Adrenal gland (tissue), 12 donors: ENCODE results near the gene CD34. TPM values are rescaled to one million over a fixed set of nuclear protein-coding genes. Genes with fewer than 3 reads are reported as not detected.
A peak's percentile ranks its signal among the peaks of the same experiment; 100 is the strongest.

Source experiments
- DNase-seq, 7 donors: peaks; one replicate each; pipeline ENCODE4 v3.0.0-alpha.2; 2019 to 2020
- H3K27ac ChIP-seq, 5 donors: fragments of 200-600 bp; sonication (generic) in 4 of 5; 1 replicate in 3 of 5; 2 replicates in 2 of 5; pipeline versions ENCODE4 v1.5.1 to v1.8.0; 2016 to 2020; ENCODE audit warnings: mild to moderate bottlenecking in 1 of 5
- H3K27me3 ChIP-seq: fragments of 200-600 bp; 2 replicates; pipeline ENCODE4 v1.8.0; 2021
- H3K36me3 ChIP-seq, 2 donors: fragments of 200-600 bp; replicated peaks in 1 of 2; 1 replicate in 1 of 2; 2 replicates in 1 of 2; pipeline versions ENCODE4 v1.5.1 to v1.8.0; 2018 to 2022
- H3K4me1 ChIP-seq, 2 donors: fragments of 200-600 bp; replicated peaks in 1 of 2; 1 replicate in 1 of 2; 2 replicates in 1 of 2; pipeline versions ENCODE4 v1.5.1 to v1.8.0; 2018 to 2021
- H3K4me3 ChIP-seq, 4 donors: fragments of 200-600 bp; sonication (generic) in 3 of 4; one replicate each; pipeline ENCODE4 v1.5.1; 2016 to 2018
- H3K9me3 ChIP-seq, 3 donors: fragments of 200-600 bp; sonication (generic) in 1 of 3; replicated peaks in 1 of 3; 1 replicate in 2 of 3; 2 replicates in 1 of 3; pipeline versions ENCODE4 v1.5.1 to v1.8.0; 2016 to 2021
- POLR2A ChIP-seq, 2 donors: fragments of 450-650 bp; IDR thresholded peaks; one replicate each; pipeline ENCODE4 v1.6.1; 2017; ENCODE audit warnings: antibody characterized with exemption in 2 of 2, mild to moderate bottlenecking in 2 of 2, moderate library complexity in 1 of 2
- WGBS, 4 donors: extraction: QIAGEN DNeasy Blood & Tissue Kit in 2 of 4; methylation state at CpG; one replicate each; pipeline versions ENCODE4 v1.1.5 to v1.1.7; 2013 to 2017; 5-methylcytosine and 5-hydroxymethylcytosine counted together
- intact Hi-C, 2 donors: fragments of 100-400 bp; cut with DNase I; formaldehyde crosslinking; loops; one replicate each; pipeline versions ENCODE4 v1.14.1 to v1.15.0; 2022 to 2023
- polyA plus RNA-seq, 3 donors: library from polyadenylated mRNA; stranded (reverse); fragments of 200-250 nt in 2 of 3; fragments of 350-450 nt in 1 of 3; fragmentation: Illumina TruSeq in 1 of 3; extraction: RNeasy Lipid Tissue Mini Kit (QIAGEN cat#74804) in 1 of 3; gene quantifications; one replicate each; pipeline ENCODE4 v1.2.3, GENCODE V29; 2013 to 2014
- total RNA-seq, 9 donors: library from RNA; depleted of rRNA in 4 of 9; stranded (reverse); fragments of >200 nt in 4 of 9; fragments of 120-200 nt in 1 of 9; fragmentation: NEBNext Ultra II Directional in 1 of 9; extraction: Animal tissue kit (Norgen Biotek cat#: 25700) in 1 of 9; gene quantifications; one replicate each; pipeline versions ENCODE4 v1.1.0 to v1.2.4, GENCODE V29; 2013 to 2023
- TF ChIP-seq, protein P1 (sequence below), 6 experiments: fragments of 450-650 bp in 4 of 6; fragments of 200-600 bp in 2 of 6; sonication (generic) in 1 of 6; IDR thresholded peaks; 1 replicate in 5 of 6; 2 replicates in 1 of 6; pipeline versions ENCODE4 v1.5.1 to v1.8.0; 2016 to 2021; ENCODE audit warnings: antibody characterized with exemption in 6 of 6, mild to moderate bottlenecking in 2 of 6, moderate library complexity in 1 of 6
- donor health status: healthy with polysubstance abuse.
- donor health status: Bipolar disorder and iron deficiency.
- donor health status: DM: yes; HTN: yes; CAD: no.
- donor health status: DM: no; HTN: no; CAD: no.
- donor health status: DM: no; HTN: no; CAD: no.
- donor health status: DM: yes; HTN: yes; CAD: no.

CD34 gene
- total and polyA plus RNA-seq, 12 donors = 9.0 to 48.6 (median 28.1) TPM

GRCh38 chr1:207903767-207904166, 7.2 kb downstream of the CD34 start:
- Histone ChIP-seq H3K36me3 (no peaks in the 10 kb centered on the region), H3K4me3 (no peak overlapping the region), H3K27ac (no peak overlapping the region), H3K27me3 (no peaks in the 10 kb centered on the region), H3K9me3 (no peaks in the 10 kb centered on the region), H3K4me1 (no peaks in the 10 kb centered on the region)
- no peak for TF ChIP-seq POLR2A (IDR thresholded peaks at IDR 0.05)
- TF ChIP-seq, protein P1, sequence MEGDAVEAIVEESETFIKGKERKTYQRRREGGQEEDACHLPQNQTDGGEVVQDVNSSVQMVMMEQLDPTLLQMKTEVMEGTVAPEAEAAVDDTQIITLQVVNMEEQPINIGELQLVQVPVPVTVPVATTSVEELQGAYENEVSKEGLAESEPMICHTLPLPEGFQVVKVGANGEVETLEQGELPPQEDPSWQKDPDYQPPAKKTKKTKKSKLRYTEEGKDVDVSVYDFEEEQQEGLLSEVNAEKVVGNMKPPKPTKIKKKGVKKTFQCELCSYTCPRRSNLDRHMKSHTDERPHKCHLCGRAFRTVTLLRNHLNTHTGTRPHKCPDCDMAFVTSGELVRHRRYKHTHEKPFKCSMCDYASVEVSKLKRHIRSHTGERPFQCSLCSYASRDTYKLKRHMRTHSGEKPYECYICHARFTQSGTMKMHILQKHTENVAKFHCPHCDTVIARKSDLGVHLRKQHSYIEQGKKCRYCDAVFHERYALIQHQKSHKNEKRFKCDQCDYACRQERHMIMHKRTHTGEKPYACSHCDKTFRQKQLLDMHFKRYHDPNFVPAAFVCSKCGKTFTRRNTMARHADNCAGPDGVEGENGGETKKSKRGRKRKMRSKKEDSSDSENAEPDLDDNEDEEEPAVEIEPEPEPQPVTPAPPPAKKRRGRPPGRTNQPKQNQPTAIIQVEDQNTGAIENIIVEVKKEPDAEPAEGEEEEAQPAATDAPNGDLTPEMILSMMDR (IDR thresholded peaks at IDR 0.05) = no peak
- no peak for DNase-seq
- intact Hi-C loops = no loop called here
- WGBS, 4 donors = 69 to 78% (median 70%) methylated on average over 3 of the region's 3 CpGs

- no peak for DNase-seq
- WGBS, 4 donors = 59 to 79% (median 76%) methylated on average over 2 of the region's 2 CpGs
Observed at GRCh38 chr1:207903053-207903452, 7.9 kb downstream of the CD34 start.

DNA sequence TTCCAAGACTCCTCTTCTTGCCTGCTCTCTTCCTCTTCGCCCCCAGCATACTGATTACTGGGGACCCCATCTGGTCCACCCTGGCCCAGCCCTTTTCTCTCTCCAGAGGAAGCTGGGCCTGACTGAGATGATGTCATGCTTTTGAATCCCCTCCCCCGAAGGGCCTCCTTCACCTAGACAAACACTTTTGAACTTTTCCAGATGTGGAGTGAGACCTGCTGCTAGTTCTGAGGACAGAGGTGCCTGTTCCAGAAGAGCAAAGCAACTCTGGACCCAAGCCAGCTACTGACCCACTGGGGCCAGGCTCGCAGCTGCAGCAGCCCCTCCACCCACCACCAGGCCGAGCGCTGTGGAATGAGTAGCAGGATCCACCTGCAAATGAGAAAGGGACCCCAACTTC, 8.4 kb downstream of the CD34 start:
- TF ChIP-seq, protein P1 (IDR thresholded peaks at IDR 0.05) = no peak
- TF ChIP-seq POLR2A (IDR thresholded peaks at IDR 0.05) = no peak
- H3K4me1 ChIP-seq = peaks cover 0 to 3% of the 10 kb centered on the region in 2 donors
- no peaks in the 10 kb centered on the region for H3K9me3 ChIP-seq
- H3K4me3 ChIP-seq = no peak overlapping the region
- no peaks in the 10 kb centered on the region for H3K27me3 ChIP-seq
- H3K27ac ChIP-seq = no peak overlapping the region
- intact Hi-C loops = no loop called here
- H3K36me3 ChIP-seq = no peaks in the 10 kb centered on the region
- DNase-seq = peak in 1 of 7 donors; percentile 35
- 62 to 76% (median 72%) methylated on average over 2 to 5 of the region's 5 CpGs for WGBS, 4 donors

More at GRCh38 chr1:207903053-207903452, 7.9 kb downstream of the CD34 start:
- Histone ChIP-seq H3K4me1 (no peaks in the 10 kb centered on the region), H3K9me3 (no peaks in the 10 kb centered on the region), H3K36me3 (no peaks in the 10 kb centered on the region), H3K27ac (no peak overlapping the region), H3K27me3 (no peaks in the 10 kb centered on the region), H3K4me3 (no peak overlapping the region)
- intact Hi-C loops = no loop called here
- TF ChIP-seq, protein P1 (IDR thresholded peaks at IDR 0.05) = no peak
- TF ChIP-seq POLR2A (IDR thresholded peaks at IDR 0.05) = no peak

GRCh38 chr1:207901041-207901653, 9.8 kb downstream of the CD34 start:
- H3K9me3 ChIP-seq = no peaks in the 10 kb centered on the region
- intact Hi-C loops = no loop called here
- H3K4me3 ChIP-seq = no peak overlapping the region
- no peaks in the 10 kb centered on the region for H3K27me3 ChIP-seq
- H3K36me3 ChIP-seq = no peaks in the 10 kb centered on the region
- peak in 1 of 7 donors; percentile 37 for DNase-seq
- H3K27ac ChIP-seq = no peak overlapping the region
- H3K4me1 ChIP-seq = peaks cover 0 to 6% of the 10 kb centered on the region in 2 donors
- TF ChIP-seq, protein P1 (IDR thresholded peaks at IDR 0.05) = no peak
- TF ChIP-seq POLR2A (IDR thresholded peaks at IDR 0.05) = no peak
- 76 to 100% (median 89%) methylated on average over 2 of the region's 2 CpGs for WGBS, 4 donors
